ENCODE data around the gene TUBA8.

GRCh38 chr22:18064636-18065035 lies 46.0 kb upstream of the TUBA8 start:
- TF ChIP-seq CTCF (IDR thresholded peaks at IDR 0.05) (no peak), TCF7 (CRISPR knock-in tag; IDR thresholded peaks at IDR 0.05; ENCODE audit: low read depth) (no peak), E2F5 (CRISPR knock-in tag; IDR thresholded peaks at IDR 0.05) (no peak), KAT7 (CRISPR knock-in tag; IDR thresholded peaks at IDR 0.05; ENCODE audit: borderline replicate concordance) (no peak), HMGXB4 (CRISPR knock-in tag; IDR thresholded peaks at IDR 0.05) (no peak), MXD4 (CRISPR knock-in tag; IDR thresholded peaks at IDR 0.05; ENCODE audit: borderline replicate concordance) (no peak), ESRRA (CRISPR knock-in tag; IDR thresholded peaks at IDR 0.05; ENCODE audit: borderline replicate concordance) (no peak), PRDM15 (CRISPR knock-in tag; IDR thresholded peaks at IDR 0.05) (no peak)
